ENCODE results near the gene GABRR3. TPM values are rescaled to one million over a fixed set of nuclear protein-coding genes. Genes with fewer than 3 reads are reported as not detected.
A peak's percentile ranks its signal among the peaks of the same experiment; 100 is the strongest.

The GABRR3 gene
- polyA plus RNA-seq, 3 donors from 2014 or later: not detected

- peaks cover 37 to 58% (median 45%) of the 10 kb centered on the region in 3 donors for H3K36me3 Mint-ChIP-seq
- no peak for DNase-seq
- no peak overlapping the region for H3K27ac Mint-ChIP-seq
- no peaks in the 10 kb centered on the region for H3K9me3 Mint-ChIP-seq
- H3K27me3 Mint-ChIP-seq (ENCODE audit: low read depth in 3 of 3): peaks cover 0 to 1% (median 0%) of the 10 kb centered on the region in 3 donors
- H3K4me1 Mint-ChIP-seq: no peaks in the 10 kb centered on the region
- no peak overlapping the region for H3K4me3 Mint-ChIP-seq
These were observed 82.2 kb downstream of the GABRR3 start for GRCh38 chr3:97952872-97953271.

GRCh38 chr3:97952280-97952679, 82.8 kb downstream of the GABRR3 start:
- Mint-ChIP-seq H3K36me3 (peaks cover 39 to 59% (median 45%) of the 10 kb centered on the region in 3 donors), H3K4me3 (no peak overlapping the region), H3K9me3 (no peaks in the 10 kb centered on the region), H3K4me1 (no peaks in the 10 kb centered on the region), H3K27me3 (ENCODE audit: low read depth in 3 of 3) (peaks cover 0 to 1% (median 0%) of the 10 kb centered on the region in 3 donors), H3K27ac (no peak overlapping the region)
- no peak for DNase-seq

DNA sequence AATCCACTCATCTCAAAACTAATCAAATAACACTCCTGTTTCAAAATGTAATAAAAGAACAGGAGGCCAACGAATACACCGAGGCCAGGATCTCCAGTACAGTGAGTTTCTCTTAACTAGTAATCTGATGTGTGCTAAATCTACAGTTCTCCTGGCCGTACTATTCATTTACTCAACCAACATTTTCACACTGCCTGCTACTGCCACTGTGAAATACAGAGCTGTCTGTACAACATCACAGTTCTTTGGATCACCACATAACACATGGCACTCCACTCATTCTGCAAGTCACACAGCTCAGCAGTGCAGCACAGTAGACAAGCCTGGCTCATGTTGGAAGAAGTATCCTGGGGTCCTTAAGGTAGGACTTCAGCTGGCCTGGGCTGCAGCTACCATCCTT, 84.8 kb downstream of the GABRR3 start:
- DNase-seq: no peak
- Mint-ChIP-seq H3K27me3 (ENCODE audit: low read depth in 3 of 3) (peaks cover 0 to 1% (median 0%) of the 10 kb centered on the region in 3 donors), H3K36me3 (peaks cover 49 to 77% (median 63%) of the 10 kb centered on the region in 3 donors), H3K9me3 (no peaks in the 10 kb centered on the region), H3K4me1 (no peaks in the 10 kb centered on the region), H3K27ac (no peak overlapping the region), H3K4me3 (no peak overlapping the region)

GRCh38 chr3:97949743-97950142, 85.4 kb downstream of the GABRR3 start:
- H3K27me3 Mint-ChIP-seq (ENCODE audit: low read depth in 3 of 3): peaks cover 0 to 1% (median 0%) of the 10 kb centered on the region in 3 donors
- no peaks in the 10 kb centered on the region for H3K4me1 Mint-ChIP-seq
- DNase-seq: no peak
- peaks cover 49 to 79% (median 63%) of the 10 kb centered on the region in 3 donors for H3K36me3 Mint-ChIP-seq
- H3K27ac Mint-ChIP-seq: no peak overlapping the region
- H3K9me3 Mint-ChIP-seq: no peaks in the 10 kb centered on the region
- no peak overlapping the region for H3K4me3 Mint-ChIP-seq

DNA sequence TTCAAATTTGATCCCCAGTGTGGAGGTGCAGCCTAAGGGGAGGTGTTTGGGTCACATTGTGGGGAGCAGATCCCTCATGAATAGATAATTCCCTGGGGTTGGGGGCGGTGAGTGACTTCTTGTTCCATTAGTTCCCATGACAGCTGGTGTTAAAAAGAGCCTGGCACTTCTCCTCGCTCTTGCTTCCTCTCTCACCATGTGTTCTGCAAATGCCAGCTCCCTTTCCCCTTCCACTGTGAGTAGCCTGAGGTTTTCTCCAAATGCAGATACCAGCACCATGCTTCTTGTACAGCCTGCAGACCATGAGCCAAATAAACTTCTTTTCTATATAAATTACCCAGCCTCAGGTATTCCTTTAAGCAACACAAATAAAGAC, 86.0 kb downstream of the GABRR3 start:
- peak overlapping the region in 1 of 6 donors; percentile 38 for H3K27ac Mint-ChIP-seq
- peaks cover 49 to 77% (median 62%) of the 10 kb centered on the region in 3 donors for H3K36me3 Mint-ChIP-seq
- DNase-seq: no peak
- no peak overlapping the region for H3K4me3 Mint-ChIP-seq
- no peaks in the 10 kb centered on the region for H3K27me3 Mint-ChIP-seq (ENCODE audit: low read depth in 3 of 3)
- H3K9me3 Mint-ChIP-seq: no peaks in the 10 kb centered on the region
- H3K4me1 Mint-ChIP-seq: no peaks in the 10 kb centered on the region

DNA sequence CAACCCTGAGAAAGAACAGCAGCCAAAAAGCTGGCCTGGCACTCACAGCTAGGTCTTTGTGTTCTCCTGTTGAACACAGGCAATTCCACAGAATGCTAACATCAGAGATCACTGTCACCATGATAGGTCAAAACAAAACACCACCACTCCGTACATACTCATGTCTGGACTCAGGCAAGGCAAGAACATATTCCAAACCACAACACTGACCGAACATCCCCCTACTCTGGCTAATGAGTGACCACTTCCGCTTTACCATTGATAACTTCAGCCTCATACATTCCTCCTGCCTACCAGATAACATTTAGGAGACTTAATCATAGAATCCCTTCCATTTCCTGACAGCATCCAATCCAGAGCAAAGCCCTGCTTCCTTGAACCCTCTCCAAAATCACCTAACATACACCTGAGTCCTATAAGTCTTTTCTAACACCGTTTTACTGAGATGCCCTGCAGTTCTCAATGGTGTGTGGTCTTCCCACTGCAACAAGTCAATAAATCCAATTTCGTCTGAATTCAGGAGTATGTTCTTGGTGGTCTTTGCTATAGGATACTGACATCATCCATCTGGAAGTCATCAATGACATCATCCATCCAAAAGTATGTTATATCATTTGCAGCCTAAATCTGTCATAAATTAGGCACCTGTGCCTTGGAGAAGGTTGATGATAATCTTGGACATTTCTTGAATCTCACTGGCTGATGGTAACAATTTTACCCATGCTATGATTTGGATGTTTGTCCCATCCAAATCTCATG, 86.6 kb downstream of the GABRR3 start:
- Mint-ChIP-seq H3K27me3 (ENCODE audit: low read depth in 3 of 3) (no peaks in the 10 kb centered on the region), H3K27ac (no peak overlapping the region), H3K4me3 (no peak overlapping the region), H3K4me1 (no peaks in the 10 kb centered on the region), H3K36me3 (peaks cover 50 to 82% (median 62%) of the 10 kb centered on the region in 3 donors), H3K9me3 (no peaks in the 10 kb centered on the region)
- DNase-seq: no peak

- H3K27me3 Mint-ChIP-seq (ENCODE audit: low read depth in 3 of 3): no peaks in the 10 kb centered on the region
- H3K27ac Mint-ChIP-seq: no peak overlapping the region
These were observed 92.1 kb downstream of the GABRR3 start for GRCh38 chr3:97942801-97943546.

GRCh38 chr3:97940034-97940433, 95.1 kb downstream of the GABRR3 start:
- H3K4me1 Mint-ChIP-seq: no peaks in the 10 kb centered on the region
- DNase-seq: peak in 2 of 3 donors; percentile 6 to 7
- no peak overlapping the region for H3K27ac Mint-ChIP-seq
- H3K9me3 Mint-ChIP-seq: no peaks in the 10 kb centered on the region
- peaks cover 7 to 17% (median 14%) of the 10 kb centered on the region in 3 donors for H3K36me3 Mint-ChIP-seq
- H3K4me3 Mint-ChIP-seq: no peak overlapping the region
- H3K27me3 Mint-ChIP-seq (ENCODE audit: low read depth in 3 of 3): no peaks in the 10 kb centered on the region

More at GRCh38 chr3:97942801-97943546, 92.1 kb downstream of the GABRR3 start:
- DNase-seq: no peak
- Mint-ChIP-seq H3K4me3 (no peak overlapping the region), H3K4me1 (no peaks in the 10 kb centered on the region), H3K36me3 (peaks cover 20 to 44% (median 38%) of the 10 kb centered on the region in 3 donors), H3K9me3 (no peaks in the 10 kb centered on the region)

- no peaks in the 10 kb centered on the region for H3K9me3 Mint-ChIP-seq
- H3K27ac Mint-ChIP-seq: no peak overlapping the region
- DNase-seq: no peak
- H3K36me3 Mint-ChIP-seq: peaks cover 7 to 17% (median 12%) of the 10 kb centered on the region in 3 donors
- no peaks in the 10 kb centered on the region for H3K27me3 Mint-ChIP-seq (ENCODE audit: low read depth in 3 of 3)
- H3K4me3 Mint-ChIP-seq: no peak overlapping the region
- no peaks in the 10 kb centered on the region for H3K4me1 Mint-ChIP-seq
These were observed 95.7 kb downstream of the GABRR3 start for GRCh38 chr3:97939401-97939800.

GRCh38 chr3:97938444-97938843, 96.7 kb downstream of the GABRR3 start:
- no peak overlapping the region for H3K27ac Mint-ChIP-seq
- H3K36me3 Mint-ChIP-seq: peaks cover 5 to 9% (median 6%) of the 10 kb centered on the region in 3 donors
- H3K4me1 Mint-ChIP-seq: no peaks in the 10 kb centered on the region
- no peaks in the 10 kb centered on the region for H3K9me3 Mint-ChIP-seq
- no peaks in the 10 kb centered on the region for H3K27me3 Mint-ChIP-seq (ENCODE audit: low read depth in 3 of 3)
- DNase-seq: no peak
- no peak overlapping the region for H3K4me3 Mint-ChIP-seq

DNA sequence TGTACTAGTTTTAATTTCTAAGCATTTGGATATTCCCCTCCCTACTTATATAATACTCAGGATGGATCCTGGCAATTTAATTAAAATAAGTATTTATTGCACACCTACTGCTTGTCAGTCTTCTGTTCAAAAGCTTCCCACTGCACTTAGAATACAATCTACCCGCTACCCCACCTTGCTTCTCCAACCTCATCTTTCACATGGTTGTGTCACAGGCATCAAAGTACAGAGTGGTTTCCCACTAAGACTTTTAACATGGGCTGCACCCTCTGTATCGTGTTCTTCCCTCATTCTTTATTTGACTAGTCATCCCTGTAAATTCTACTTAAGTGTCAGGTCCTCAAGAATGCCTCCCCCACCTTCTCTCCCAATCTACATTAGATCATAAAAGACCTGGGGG, 97.9 kb downstream of the GABRR3 start:
- no peaks in the 10 kb centered on the region for H3K4me1 Mint-ChIP-seq
- no peaks in the 10 kb centered on the region for H3K9me3 Mint-ChIP-seq
- no peaks in the 10 kb centered on the region for H3K27me3 Mint-ChIP-seq (ENCODE audit: low read depth in 3 of 3)
- H3K36me3 Mint-ChIP-seq: no peaks in the 10 kb centered on the region
- no peak overlapping the region for H3K27ac Mint-ChIP-seq
- no peak for DNase-seq
- H3K4me3 Mint-ChIP-seq: no peak overlapping the region

DNA sequence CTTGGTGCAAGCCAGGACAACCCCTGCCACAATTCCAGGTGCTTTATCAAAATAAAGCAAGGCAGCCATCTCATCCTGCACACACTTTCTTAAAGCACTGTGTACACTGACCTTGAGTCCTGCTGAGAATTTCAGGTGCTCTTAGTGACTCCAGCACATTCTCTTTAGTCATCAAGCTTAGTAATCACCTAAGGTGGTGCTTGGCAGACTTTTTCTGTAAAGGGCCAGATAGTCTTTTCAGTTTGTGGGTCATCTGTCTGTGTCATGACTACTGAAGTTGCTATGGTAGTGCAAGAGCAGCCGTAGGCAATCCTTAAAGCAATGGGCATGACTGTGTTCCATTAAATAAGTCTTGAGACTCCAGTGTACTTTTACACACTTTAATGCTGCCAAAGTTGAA, 99.3 kb downstream of the GABRR3 start:
- peaks cover 0 to 6% (median 5%) of the 10 kb centered on the region in 3 donors for H3K36me3 Mint-ChIP-seq
- no peaks in the 10 kb centered on the region for H3K4me1 Mint-ChIP-seq
- H3K27ac Mint-ChIP-seq: no peak overlapping the region
- no peak for DNase-seq
- no peak overlapping the region for H3K4me3 Mint-ChIP-seq
- H3K9me3 Mint-ChIP-seq: peaks cover 0 to 1% (median 0%) of the 10 kb centered on the region in 6 donors
- H3K27me3 Mint-ChIP-seq (ENCODE audit: low read depth in 3 of 3): peaks cover 0 to 2% (median 0%) of the 10 kb centered on the region in 3 donors
